GM23338 (cell line): ENCODE results near the gene STAT5B. TPM values are rescaled to one million over a fixed set of nuclear protein-coding genes. Genes with fewer than 3 reads are reported as not detected.

ENCODE experiments used
- ATAC-seq: fragments of 200-7000 bp; cut with Tn5 transposase; 3 replicates; pipeline ENCODE4 v1.9.1; 2020
- DNase-seq: peaks from one replicate; pipeline ENCODE4 v3.0.0-alpha.2; 2015; ENCODE audit warnings: low spot score
- H2AFZ ChIP-seq: fragments of 200-600 bp; sonication (generic); 2 replicates; pipeline ENCODE4 v1.8.0; 2016; ENCODE audit warnings: antibody characterized with exemption, mild to moderate bottlenecking, moderate library complexity
- H3F3A ChIP-seq: fragments of 200-600 bp; sonication (generic); replicated peaks from 2 replicates; pipeline ENCODE4 v1.8.0; 2017; ENCODE audit warnings: antibody characterized with exemption, mixed run types, low read depth
- H3K27ac ChIP-seq: fragments of 200-600 bp; sonication (generic); 2 replicates; pipeline ENCODE4 v1.6.1; 2016; ENCODE audit warnings: low read depth
- H3K27me3 ChIP-seq: fragments of 200-600 bp; sonication (generic); 2 replicates; pipeline ENCODE4 v1.8.0; 2016; ENCODE audit warnings: mild to moderate bottlenecking, mixed run types, moderate library complexity; ENCODE audit not compliant: insufficient read depth
- H3K36me3 ChIP-seq: fragments of 200-600 bp; sonication (generic); 2 replicates; pipeline ENCODE4 v1.8.0; 2016; ENCODE audit warnings: mild to moderate bottlenecking; ENCODE audit not compliant: insufficient read depth
- H3K4me1 ChIP-seq: fragments of 200-600 bp; sonication (generic); 2 replicates; pipeline ENCODE4 v1.8.0; 2016; ENCODE audit warnings: mild to moderate bottlenecking, moderate library complexity; ENCODE audit not compliant: insufficient read depth
- H3K4me2 ChIP-seq: fragments of 200-600 bp; sonication (generic); 2 replicates; pipeline ENCODE4 v1.7.1; 2017; ENCODE audit warnings: mixed run types
- H3K4me3 ChIP-seq: fragments of 200-600 bp; sonication (generic); 2 replicates; pipeline ENCODE4 v1.6.1; 2016; ENCODE audit warnings: mixed run types
- H3K79me2 ChIP-seq: fragments of 200-600 bp; sonication (generic); replicated peaks from 2 replicates; pipeline ENCODE4 v1.8.0; 2017; ENCODE audit warnings: mild to moderate bottlenecking; ENCODE audit not compliant: insufficient read depth
- H3K9me2 ChIP-seq: fragments of 200-600 bp; sonication (generic); 2 replicates; pipeline ENCODE4 v1.8.0; 2017; ENCODE audit not compliant: insufficient read depth
- H4K20me1 ChIP-seq: fragments of 200-600 bp; sonication (generic); replicated peaks from 2 replicates; pipeline ENCODE4 v1.8.0; 2017; ENCODE audit warnings: mild to moderate bottlenecking; ENCODE audit not compliant: insufficient read depth
- H3K27ac Mint-ChIP-seq: 2 replicates; pipeline ENCODE4 v1.8.0; 2020; ENCODE audit warnings: inconsistent platforms, mild to moderate bottlenecking, moderate library complexity, mixed read lengths
- H3K27me3 Mint-ChIP-seq: 3 replicates; pipeline ENCODE4 v1.8.0; 2022; ENCODE audit warnings: low read depth, mild to moderate bottlenecking, moderate library complexity, mixed read lengths, inconsistent platforms; ENCODE audit not compliant: insufficient read depth, poor library complexity
- H3K36me3 Mint-ChIP-seq: 3 replicates; pipeline ENCODE4 v1.8.0; 2021; ENCODE audit warnings: low read depth, mild to moderate bottlenecking, inconsistent platforms, moderate library complexity, mixed read lengths
- H3K4me1 Mint-ChIP-seq: 3 replicates; pipeline ENCODE4 v1.8.0; 2020; ENCODE audit warnings: mild to moderate bottlenecking, inconsistent platforms, mixed read lengths
- H3K4me3 Mint-ChIP-seq: 3 replicates; pipeline ENCODE4 v1.8.0; 2021; ENCODE audit warnings: moderate library complexity, mild to moderate bottlenecking, inconsistent platforms, mixed read lengths
- H3K9me3 Mint-ChIP-seq: 3 replicates; pipeline ENCODE4 v1.8.0; 2020; ENCODE audit warnings: moderate library complexity, mild to moderate bottlenecking, inconsistent platforms, mixed read lengths
- CREB1 ChIP-seq: fragments of 250-450 bp; sonication (Bioruptor Pico); IDR thresholded peaks from 2 replicates; pipeline ENCODE4 v1.5.0; 2020; ENCODE audit warnings: low read depth, mild to moderate bottlenecking, moderate library complexity
- EZH2 ChIP-seq: fragments of 200-600 bp; sonication (generic); IDR thresholded peaks from one replicate; pipeline ENCODE4 v1.8.0; 2017; ENCODE audit warnings: antibody characterized with exemption, mild to moderate bottlenecking, low read depth; ENCODE audit not compliant: unreplicated experiment
- EZH2phosphoT487 ChIP-seq: fragments of 200-600 bp; sonication (generic); IDR thresholded peaks from one replicate; pipeline ENCODE4 v1.8.1; 2018; ENCODE audit warnings: antibody characterized with exemption; ENCODE audit not compliant: unreplicated experiment
- JUNB ChIP-seq: IDR thresholded peaks from one replicate; pipeline ENCODE4 v1.6.1; 2016; ENCODE audit warnings: antibody characterized with exemption; ENCODE audit not compliant: unreplicated experiment
- NANOG ChIP-seq: IDR thresholded peaks from 2 replicates; pipeline ENCODE4 v1.6.1; 2016; ENCODE audit warnings: antibody characterized with exemption, borderline replicate concordance
- POLR2AphosphoS5 ChIP-seq: IDR thresholded peaks from 2 replicates; pipeline ENCODE4 v1.6.1; 2016; ENCODE audit warnings: antibody characterized with exemption, low read depth
- STAT1 ChIP-seq: IDR thresholded peaks from one replicate; pipeline ENCODE4 v1.6.1; 2016; ENCODE audit warnings: antibody characterized with exemption; ENCODE audit not compliant: unreplicated experiment
- ZNF114 ChIP-seq: fragments of 250-450 bp; sonication (Bioruptor Pico); IDR thresholded peaks from 2 replicates; pipeline ENCODE4 v1.5.0; 2020; ENCODE audit warnings: mild to moderate bottlenecking, moderate library complexity
- ZNF331 ChIP-seq: fragments of 250-450 bp; sonication (Bioruptor Pico); IDR thresholded peaks from 2 replicates; pipeline ENCODE4 v1.5.0; 2020; ENCODE audit warnings: low read depth, mild to moderate bottlenecking, moderate library complexity
- polyA plus RNA-seq: library from polyadenylated mRNA; unstranded; fragments of >200 nt; fragmentation: Nextera tagmentation; extraction: Ambion mirVana; gene quantifications from 2 replicates; pipeline ENCODE4 v1.2.1, GENCODE V29; 2016
- total RNA-seq: library from RNA; depleted of rRNA; stranded (reverse); fragments of >200 nt; shearing (Covaris generic); gene quantifications from 2 replicates; pipeline ENCODE4 v1.2.3, GENCODE V29; 2014
- TF ChIP-seq, protein P1 (sequence below): IDR thresholded peaks from one replicate; pipeline ENCODE4 v1.6.1; 2018; ENCODE audit warnings: antibody characterized with exemption; ENCODE audit not compliant: unreplicated experiment
- TF ChIP-seq, protein P2 (sequence below): fragments of 250-450 bp; sonication (Bioruptor Pico); IDR thresholded peaks from 2 replicates; pipeline ENCODE4 v1.5.0; 2020; ENCODE audit warnings: mild to moderate bottlenecking, moderate library complexity
- TF ChIP-seq, protein P3 (sequence below): IDR thresholded peaks from 2 replicates; pipeline ENCODE4 v1.6.1; 2016; ENCODE audit warnings: antibody characterized with exemption
- TF ChIP-seq, protein P4 (sequence below), 2 experiments: fragments of 200-600 bp in 1 of 2; sonication (generic) in 1 of 2; conservative IDR thresholded peaks; 2 replicates each; pipeline versions ENCODE4 v1.5.1 to v1.6.1; 2016 to 2017; ENCODE audit warnings: antibody characterized with exemption in 2 of 2, low read depth in 2 of 2, mild to moderate bottlenecking in 2 of 2, moderate library complexity in 1 of 2

STAT5B gene
- total and polyA plus RNA-seq, 2 experiments from 2014 or later: 13.9 to 60.5 TPM

DNA sequence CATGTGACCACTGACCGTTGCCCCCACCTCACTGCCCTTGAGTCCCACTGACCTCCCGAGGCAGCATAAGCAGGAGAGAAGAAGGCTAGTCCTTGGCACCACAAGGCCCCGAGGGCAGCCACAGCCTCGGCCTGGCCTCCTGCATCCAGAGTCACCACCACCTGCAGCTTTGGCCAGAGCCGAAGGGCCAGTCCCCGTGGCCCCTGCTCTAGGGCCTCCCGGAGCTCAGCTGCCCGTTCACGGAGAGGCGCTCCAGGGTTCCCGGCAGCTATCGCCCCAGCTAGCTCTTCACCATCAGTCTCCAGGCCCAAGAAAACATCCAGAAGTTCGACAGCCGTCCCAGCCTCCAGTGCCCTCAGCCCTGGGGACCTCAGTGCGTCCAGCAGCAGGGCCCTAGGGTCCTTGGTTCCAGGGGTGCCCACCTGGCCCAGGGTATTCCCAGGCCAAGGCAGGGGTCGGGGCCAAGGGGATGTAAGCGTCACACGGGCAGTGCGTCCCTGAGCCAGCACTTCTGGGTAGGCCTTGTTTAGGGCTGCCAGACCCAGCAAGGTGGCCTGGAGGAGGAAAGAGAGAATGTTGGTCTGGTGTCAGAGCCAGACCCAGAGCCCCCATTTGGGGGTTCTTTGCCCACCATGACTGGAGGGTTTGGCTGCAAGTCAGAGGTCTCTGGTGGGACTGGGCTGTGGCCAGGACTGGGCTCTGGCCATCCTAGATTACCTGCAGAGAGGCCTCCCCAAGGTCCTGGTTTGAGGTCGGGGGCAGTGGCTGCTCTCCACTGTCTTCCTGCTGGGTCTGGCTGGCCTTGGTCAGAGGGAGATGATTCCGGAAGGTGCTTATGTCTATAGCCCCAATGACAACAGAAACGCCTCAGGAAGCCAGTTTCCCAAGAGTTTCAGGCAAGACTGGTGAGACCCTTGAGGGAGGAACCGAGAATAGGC, 83.7 kb downstream of the STAT5B start:
- peaks cover 5% of the 10 kb centered on the region for H3K4me1 ChIP-seq
- no peak for DNase-seq
- H3K4me3 Mint-ChIP-seq: no peak overlapping the region
- TF ChIP-seq EZH2phosphoT487 (no peak), CREB1 (CRISPR knock-in tag) (no peak), NANOG (no peak), ZNF331 (CRISPR knock-in tag) (no peak), STAT1 (no peak), JUNB (no peak), POLR2AphosphoS5 (no peak), ZNF114 (CRISPR knock-in tag) (no peak), EZH2 (no peak)
- TF ChIP-seq, protein P1, sequence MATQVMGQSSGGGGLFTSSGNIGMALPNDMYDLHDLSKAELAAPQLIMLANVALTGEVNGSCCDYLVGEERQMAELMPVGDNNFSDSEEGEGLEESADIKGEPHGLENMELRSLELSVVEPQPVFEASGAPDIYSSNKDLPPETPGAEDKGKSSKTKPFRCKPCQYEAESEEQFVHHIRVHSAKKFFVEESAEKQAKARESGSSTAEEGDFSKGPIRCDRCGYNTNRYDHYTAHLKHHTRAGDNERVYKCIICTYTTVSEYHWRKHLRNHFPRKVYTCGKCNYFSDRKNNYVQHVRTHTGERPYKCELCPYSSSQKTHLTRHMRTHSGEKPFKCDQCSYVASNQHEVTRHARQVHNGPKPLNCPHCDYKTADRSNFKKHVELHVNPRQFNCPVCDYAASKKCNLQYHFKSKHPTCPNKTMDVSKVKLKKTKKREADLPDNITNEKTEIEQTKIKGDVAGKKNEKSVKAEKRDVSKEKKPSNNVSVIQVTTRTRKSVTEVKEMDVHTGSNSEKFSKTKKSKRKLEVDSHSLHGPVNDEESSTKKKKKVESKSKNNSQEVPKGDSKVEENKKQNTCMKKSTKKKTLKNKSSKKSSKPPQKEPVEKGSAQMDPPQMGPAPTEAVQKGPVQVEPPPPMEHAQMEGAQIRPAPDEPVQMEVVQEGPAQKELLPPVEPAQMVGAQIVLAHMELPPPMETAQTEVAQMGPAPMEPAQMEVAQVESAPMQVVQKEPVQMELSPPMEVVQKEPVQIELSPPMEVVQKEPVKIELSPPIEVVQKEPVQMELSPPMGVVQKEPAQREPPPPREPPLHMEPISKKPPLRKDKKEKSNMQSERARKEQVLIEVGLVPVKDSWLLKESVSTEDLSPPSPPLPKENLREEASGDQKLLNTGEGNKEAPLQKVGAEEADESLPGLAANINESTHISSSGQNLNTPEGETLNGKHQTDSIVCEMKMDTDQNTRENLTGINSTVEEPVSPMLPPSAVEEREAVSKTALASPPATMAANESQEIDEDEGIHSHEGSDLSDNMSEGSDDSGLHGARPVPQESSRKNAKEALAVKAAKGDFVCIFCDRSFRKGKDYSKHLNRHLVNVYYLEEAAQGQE: no peak
- TF ChIP-seq, protein P2, sequence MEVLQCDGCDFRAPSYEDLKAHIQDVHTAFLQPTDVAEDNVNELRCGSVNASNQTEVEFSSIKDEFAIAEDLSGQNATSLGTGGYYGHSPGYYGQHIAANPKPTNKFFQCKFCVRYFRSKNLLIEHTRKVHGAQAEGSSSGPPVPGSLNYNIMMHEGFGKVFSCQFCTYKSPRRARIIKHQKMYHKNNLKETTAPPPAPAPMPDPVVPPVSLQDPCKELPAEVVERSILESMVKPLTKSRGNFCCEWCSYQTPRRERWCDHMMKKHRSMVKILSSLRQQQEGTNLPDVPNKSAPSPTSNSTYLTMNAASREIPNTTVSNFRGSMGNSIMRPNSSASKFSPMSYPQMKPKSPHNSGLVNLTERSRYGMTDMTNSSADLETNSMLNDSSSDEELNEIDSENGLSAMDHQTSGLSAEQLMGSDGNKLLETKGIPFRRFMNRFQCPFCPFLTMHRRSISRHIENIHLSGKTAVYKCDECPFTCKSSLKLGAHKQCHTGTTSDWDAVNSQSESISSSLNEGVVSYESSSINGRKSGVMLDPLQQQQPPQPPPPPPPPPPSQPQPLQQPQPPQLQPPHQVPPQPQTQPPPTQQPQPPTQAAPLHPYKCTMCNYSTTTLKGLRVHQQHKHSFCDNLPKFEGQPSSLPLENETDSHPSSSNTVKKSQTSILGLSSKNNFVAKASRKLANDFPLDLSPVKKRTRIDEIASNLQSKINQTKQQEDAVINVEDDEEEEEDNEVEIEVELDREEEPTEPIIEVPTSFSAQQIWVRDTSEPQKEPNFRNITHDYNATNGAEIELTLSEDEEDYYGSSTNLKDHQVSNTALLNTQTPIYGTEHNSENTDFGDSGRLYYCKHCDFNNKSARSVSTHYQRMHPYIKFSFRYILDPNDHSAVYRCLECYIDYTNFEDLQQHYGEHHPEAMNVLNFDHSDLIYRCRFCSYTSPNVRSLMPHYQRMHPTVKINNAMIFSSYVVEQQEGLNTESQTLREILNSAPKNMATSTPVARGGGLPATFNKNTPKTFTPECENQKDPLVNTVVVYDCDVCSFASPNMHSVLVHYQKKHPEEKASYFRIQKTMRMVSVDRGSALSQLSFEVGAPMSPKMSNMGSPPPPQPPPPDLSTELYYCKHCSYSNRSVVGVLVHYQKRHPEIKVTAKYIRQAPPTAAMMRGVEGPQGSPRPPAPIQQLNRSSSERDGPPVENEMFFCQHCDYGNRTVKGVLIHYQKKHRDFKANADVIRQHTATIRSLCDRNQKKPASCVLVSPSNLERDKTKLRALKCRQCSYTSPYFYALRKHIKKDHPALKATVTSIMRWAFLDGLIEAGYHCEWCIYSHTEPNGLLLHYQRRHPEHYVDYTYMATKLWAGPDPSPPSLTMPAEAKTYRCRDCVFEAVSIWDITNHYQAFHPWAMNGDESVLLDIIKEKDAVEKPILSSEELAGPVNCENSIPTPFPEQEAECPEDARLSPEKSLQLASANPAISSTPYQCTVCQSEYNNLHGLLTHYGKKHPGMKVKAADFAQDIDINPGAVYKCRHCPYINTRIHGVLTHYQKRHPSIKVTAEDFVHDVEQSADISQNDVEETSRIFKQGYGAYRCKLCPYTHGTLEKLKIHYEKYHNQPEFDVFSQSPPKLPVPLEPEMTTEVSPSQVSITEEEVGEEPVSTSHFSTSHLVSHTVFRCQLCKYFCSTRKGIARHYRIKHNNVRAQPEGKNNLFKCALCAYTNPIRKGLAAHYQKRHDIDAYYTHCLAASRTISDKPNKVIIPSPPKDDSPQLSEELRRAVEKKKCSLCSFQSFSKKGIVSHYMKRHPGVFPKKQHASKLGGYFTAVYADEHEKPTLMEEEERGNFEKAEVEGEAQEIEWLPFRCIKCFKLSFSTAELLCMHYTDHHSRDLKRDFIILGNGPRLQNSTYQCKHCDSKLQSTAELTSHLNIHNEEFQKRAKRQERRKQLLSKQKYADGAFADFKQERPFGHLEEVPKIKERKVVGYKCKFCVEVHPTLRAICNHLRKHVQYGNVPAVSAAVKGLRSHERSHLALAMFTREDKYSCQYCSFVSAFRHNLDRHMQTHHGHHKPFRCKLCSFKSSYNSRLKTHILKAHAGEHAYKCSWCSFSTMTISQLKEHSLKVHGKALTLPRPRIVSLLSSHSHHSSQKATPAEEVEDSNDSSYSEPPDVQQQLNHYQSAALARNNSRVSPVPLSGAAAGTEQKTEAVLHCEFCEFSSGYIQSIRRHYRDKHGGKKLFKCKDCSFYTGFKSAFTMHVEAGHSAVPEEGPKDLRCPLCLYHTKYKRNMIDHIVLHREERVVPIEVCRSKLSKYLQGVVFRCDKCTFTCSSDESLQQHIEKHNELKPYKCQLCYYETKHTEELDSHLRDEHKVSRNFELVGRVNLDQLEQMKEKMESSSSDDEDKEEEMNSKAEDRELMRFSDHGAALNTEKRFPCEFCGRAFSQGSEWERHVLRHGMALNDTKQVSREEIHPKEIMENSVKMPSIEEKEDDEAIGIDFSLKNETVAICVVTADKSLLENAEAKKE: no peak
- TF ChIP-seq, protein P3, sequence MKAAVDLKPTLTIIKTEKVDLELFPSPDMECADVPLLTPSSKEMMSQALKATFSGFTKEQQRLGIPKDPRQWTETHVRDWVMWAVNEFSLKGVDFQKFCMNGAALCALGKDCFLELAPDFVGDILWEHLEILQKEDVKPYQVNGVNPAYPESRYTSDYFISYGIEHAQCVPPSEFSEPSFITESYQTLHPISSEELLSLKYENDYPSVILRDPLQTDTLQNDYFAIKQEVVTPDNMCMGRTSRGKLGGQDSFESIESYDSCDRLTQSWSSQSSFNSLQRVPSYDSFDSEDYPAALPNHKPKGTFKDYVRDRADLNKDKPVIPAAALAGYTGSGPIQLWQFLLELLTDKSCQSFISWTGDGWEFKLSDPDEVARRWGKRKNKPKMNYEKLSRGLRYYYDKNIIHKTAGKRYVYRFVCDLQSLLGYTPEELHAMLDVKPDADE: no peak
- TF ChIP-seq, protein P4, sequence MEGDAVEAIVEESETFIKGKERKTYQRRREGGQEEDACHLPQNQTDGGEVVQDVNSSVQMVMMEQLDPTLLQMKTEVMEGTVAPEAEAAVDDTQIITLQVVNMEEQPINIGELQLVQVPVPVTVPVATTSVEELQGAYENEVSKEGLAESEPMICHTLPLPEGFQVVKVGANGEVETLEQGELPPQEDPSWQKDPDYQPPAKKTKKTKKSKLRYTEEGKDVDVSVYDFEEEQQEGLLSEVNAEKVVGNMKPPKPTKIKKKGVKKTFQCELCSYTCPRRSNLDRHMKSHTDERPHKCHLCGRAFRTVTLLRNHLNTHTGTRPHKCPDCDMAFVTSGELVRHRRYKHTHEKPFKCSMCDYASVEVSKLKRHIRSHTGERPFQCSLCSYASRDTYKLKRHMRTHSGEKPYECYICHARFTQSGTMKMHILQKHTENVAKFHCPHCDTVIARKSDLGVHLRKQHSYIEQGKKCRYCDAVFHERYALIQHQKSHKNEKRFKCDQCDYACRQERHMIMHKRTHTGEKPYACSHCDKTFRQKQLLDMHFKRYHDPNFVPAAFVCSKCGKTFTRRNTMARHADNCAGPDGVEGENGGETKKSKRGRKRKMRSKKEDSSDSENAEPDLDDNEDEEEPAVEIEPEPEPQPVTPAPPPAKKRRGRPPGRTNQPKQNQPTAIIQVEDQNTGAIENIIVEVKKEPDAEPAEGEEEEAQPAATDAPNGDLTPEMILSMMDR (conservative IDR thresholded peaks at IDR 0.05; ENCODE audit: low read depth in 2 of 2): no peak
- no peaks in the 10 kb centered on the region for H3K9me2 ChIP-seq
- no peak overlapping the region for H3K4me2 ChIP-seq
- H3K27ac Mint-ChIP-seq: no peak overlapping the region
- no peaks in the 10 kb centered on the region for H3K36me3 Mint-ChIP-seq
- no peak overlapping the region for H2AFZ ChIP-seq
- H3F3A ChIP-seq: 0 out of 2 replicates have a peak, but pooled peaks cover 4% of the 10 kb centered on the region
- H3K9me3 Mint-ChIP-seq: no peaks in the 10 kb centered on the region
- H4K20me1 ChIP-seq: no peaks in the 10 kb centered on the region
- peaks cover 14% of the 10 kb centered on the region for H3K4me1 Mint-ChIP-seq
- no peak overlapping the region for H3K4me3 ChIP-seq
- ATAC-seq: no peak
- H3K27me3 Mint-ChIP-seq: peaks cover 12% of the 10 kb centered on the region
- no peaks in the 10 kb centered on the region for H3K36me3 ChIP-seq
- H3K27me3 ChIP-seq: no peaks in the 10 kb centered on the region
- H3K27ac ChIP-seq: no peak overlapping the region
- H3K79me2 ChIP-seq: no peaks in the 10 kb centered on the region
